HG02678 (cell line): ENCODE data around the gene LETM1.

Experiments used
- ATAC-seq: cut with Tn5 transposase; IDR thresholded peaks from one replicate; pipeline ENCODE4 v1.9.1; 2021; ENCODE audit warnings: mild to moderate bottlenecking, moderate library complexity; ENCODE audit not compliant: unreplicated experiment

Gene LETM1

DNA sequence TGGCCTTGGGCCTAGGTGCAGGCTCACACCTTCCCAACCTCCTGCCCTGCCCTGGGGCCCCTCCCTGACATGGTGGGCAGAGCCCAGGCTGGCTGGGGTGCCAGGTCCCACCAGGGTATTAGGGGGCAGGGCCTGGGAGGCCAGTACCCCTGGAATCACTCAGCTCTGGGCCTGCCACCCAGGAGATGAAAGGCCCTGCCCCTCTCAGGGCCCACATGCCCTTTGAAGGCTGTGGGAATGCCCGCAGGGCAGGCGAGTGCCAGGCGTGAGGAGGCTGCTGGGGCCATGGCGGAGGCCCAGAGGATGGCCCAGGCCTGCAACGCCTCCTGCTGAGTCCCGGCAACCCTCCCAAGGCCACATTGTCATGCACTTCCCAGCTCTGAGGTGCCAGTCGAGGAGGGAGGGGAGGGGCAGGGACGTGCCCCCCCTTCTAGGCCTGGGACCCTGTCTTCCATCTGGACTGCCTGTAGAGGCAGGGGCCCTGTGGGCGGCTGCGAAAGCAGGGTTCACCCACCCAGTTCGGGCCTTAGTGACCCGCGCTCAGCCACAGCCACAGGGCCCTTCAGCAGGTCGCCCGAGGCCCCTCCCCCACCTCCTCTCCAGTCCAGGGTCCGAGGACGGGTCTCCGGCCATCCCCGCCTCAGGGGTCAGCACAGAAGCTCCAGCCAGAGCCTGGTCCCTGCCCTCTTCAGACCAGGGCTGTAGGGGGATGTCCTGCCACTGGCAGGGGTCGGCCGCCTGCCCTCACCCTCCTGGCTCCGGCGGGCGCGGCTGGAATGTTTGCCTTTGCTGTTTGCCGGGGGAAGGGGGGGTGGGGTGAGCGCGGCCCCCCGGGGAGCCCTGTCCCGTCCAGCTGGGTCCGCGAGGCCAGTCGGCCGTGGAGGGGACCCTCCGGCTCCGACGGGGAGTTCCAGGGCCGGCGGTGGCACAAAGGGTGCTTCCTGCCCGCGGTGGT lies 89.6 kb downstream of the LETM1 start:
- ATAC-seq: no peak

DNA sequence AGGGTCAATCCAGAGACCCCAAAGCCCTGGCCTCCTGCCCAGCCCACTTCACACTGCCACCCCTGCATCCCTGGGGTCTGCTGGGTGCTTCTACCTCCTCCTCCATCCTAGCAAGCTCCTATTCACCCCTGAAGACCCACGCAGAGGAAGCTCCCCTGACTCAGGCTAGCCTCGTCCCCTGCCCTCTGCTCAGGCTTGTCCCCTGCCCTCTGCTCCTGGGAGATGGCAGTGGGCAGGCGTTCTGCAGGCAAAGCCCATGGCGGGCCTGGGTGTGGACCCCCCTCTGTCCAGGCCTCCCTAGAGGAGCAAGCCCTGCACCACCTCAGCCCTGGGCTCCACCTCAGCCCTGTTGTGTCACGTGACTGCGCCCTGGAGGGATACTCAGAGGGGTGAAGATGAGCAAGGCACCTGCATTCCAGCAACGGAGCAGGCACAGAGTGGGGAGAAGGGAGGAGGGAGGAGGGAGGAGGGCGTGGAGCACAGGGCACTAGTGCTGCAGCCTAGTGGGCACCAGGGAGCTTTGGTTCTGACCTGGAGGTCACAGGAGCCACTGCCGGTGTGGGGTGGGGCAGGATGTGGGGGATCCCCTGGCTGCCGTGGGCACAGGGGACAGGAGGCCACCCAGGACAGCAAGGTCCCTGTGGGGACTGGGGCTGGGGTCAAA lies 90.4 kb downstream of the LETM1 start:
- ATAC-seq: no peak

DNA sequence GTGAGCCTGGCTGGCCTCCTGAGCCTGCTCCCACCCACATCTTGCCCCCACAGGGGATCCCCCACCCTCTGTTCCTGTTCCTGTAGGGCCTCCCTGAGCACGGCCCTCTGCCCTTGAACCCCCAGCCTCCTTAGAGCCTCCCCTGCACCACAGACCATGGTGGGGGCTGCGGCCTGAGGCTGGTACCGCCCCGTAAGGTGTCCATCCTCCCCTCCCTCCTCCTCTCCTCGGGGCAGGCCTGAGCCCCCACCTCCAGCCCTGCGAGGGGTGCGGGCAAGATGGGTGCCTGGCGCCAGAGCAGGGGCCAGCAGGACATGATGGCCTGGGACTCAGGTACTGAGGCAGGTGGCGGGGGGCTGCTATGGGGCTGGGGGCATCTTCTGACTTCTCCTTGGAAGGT lies 91.3 kb downstream of the LETM1 start:
- no peak for ATAC-seq

DNA sequence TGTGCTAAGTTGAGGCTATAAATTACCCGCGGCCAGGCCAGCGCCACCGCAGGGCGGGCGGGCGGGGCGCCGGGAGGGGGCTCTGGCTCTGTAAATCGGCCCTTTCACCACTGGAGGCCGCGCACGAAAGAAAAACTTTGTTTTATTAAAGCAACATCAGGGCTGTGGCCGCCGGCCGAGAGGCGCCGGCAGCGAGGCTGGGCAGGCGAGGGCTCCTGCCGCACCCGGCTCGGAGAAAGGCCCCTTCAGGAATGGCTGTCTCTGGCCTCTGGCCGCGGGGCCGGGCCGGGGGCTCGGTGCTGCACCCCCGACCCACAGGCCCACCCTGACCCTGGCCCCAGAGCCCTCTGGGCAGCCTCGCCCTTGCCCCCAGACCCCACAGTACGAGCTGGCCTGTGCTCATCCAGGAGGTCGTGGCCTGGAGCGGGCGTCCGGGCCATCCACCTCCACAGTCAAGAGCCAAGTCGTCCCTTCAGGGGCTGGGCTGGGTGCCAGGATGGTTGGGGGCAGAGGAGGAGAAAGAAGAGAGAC lies 92.3 kb downstream of the LETM1 start:
- no peak for ATAC-seq

DNA sequence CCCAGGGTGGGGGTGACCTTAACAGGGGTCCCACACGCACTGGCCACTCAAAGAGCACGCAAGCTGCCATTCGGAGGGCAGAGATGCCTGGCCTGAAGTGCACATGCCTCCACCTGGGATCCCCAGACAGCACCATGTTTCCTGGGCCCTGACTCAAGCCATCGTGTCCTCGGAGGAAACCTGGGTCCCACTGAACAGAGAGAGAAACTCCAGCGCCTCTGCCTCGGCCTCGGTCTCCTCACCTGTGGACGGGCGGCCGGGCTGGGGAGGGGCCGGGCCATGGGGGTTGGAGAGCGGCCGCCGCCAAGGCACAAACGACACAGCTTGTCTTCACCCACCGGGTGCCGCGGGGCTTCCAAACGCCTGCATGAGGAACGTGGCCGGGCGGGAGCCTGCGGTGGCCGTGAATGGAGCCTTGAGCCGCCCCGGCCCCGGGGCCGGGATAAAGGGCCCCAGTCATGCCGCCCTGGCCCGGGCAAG lies 92.8 kb downstream of the LETM1 start:
- ATAC-seq: no peak

DNA sequence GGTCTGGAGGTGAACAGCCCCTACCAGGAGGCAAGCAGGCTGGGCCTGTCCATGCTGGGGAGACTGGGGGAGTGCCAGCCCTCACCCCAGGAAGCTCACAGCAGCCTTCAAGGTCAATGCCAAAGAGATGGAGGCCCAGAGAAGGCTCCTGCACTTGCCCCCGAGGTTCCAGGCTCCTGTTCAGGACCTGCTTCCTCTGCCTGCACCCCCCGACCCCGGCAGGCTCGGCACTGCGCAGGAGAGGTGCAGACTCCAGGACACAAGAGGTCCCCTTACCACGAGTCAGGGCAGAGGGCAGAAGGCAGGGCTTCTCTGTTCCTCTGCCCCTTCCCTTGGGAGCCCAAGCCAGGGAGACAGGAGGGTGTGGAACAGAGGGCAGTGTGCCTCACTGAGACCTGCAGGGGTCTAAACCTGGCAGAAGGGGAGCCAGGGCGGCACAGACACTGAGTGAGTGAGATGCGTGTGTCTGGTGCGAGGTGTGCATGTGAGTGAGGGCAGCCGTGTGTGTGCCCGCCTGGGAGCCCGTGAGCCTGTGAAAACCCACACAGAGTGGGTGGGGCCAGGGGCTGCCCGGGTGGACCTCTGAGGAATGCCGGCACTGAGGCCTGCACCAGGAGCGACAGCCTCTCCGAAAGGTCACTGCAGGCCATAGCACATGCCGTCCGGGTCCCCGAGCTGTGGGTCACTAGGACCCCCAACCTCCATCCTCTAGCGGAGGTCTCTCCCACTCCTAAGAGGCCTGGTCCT lies 93.5 kb downstream of the LETM1 start:
- ATAC-seq: no peak
